BLaER1 (cell line): ENCODE data around the gene SFT2D3.

ENCODE experiments used
- H3K27ac ChIP-seq: shearing (Covaris generic); formaldehyde crosslinking; 2 replicates; pipeline ENCODE4 v1.8.1; 2022
- H3K27me3 ChIP-seq: shearing (Covaris generic); formaldehyde crosslinking; 2 replicates; pipeline ENCODE4 v1.8.1; 2022
- H3K36me3 ChIP-seq: shearing (Covaris generic); formaldehyde crosslinking; 2 replicates; pipeline ENCODE4 v1.8.1; 2022
- H3K4me1 ChIP-seq: shearing (Covaris generic); formaldehyde crosslinking; 2 replicates; pipeline ENCODE4 v1.8.1; 2022
- H3K4me2 ChIP-seq: shearing (Covaris generic); formaldehyde crosslinking; 2 replicates; pipeline ENCODE4 v1.8.1; 2022
- H3K4me3 ChIP-seq: shearing (Covaris generic); formaldehyde crosslinking; 2 replicates; pipeline ENCODE4 v1.8.1; 2022
- H3K9ac ChIP-seq: shearing (Covaris generic); formaldehyde crosslinking; 2 replicates; pipeline ENCODE4 v1.8.1; 2022
- H3K9me3 ChIP-seq: shearing (Covaris generic); formaldehyde crosslinking; 2 replicates; pipeline ENCODE4 v1.8.1; 2022
- H4K20me1 ChIP-seq: shearing (Covaris generic); formaldehyde crosslinking; 2 replicates; pipeline ENCODE4 v1.8.1; 2022
- Cebpa-rat ChIP-seq: shearing (Covaris generic); IDR thresholded peaks from 2 replicates; pipeline ENCODE4 v1.8.1; 2022

SFT2D3 gene

DNA sequence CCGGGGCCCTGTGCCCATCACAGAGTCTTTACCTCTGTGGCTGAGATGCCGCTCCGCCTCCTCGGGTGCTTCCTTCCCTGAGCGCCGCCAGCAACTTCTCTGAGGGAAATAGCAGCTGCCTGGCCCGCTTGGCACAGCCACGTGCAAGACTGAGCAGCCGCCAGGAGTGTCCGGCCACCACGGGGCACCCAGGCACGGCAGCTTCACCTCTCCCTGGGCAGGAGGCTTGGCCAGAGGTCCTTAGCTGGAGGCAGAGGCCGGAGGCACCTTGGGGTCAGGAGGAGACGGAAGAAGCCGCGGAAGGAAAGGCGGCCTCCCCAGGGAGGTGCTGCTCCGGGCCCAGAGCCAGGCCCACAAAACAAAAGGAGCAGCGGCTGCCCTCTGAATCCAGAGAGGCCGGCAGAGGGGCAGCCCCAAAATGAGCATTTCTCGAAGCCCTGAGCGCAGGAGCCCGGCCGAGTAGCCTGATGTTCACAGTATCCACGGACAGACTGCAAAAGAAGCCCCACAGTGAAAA is 20.0 kb upstream of the SFT2D3 start:
- no peaks in the 10 kb centered on the region for H3K9me3 ChIP-seq
- H4K20me1 ChIP-seq: peaks cover 11% of the 10 kb centered on the region
- H3K36me3 ChIP-seq: no peaks in the 10 kb centered on the region
- H3K27me3 ChIP-seq: peaks cover 28% of the 10 kb centered on the region
- peaks cover 61% of the 10 kb centered on the region for H3K4me1 ChIP-seq
- peak overlapping the region; percentile 97 for H3K4me2 ChIP-seq
- TF ChIP-seq Cebpa-rat: no peak
- peak overlapping the region; percentile 59 for H3K4me3 ChIP-seq
- peak overlapping the region; percentile 74 for H3K9ac ChIP-seq
- peak overlapping the region; percentile 87 for H3K27ac ChIP-seq

DNA sequence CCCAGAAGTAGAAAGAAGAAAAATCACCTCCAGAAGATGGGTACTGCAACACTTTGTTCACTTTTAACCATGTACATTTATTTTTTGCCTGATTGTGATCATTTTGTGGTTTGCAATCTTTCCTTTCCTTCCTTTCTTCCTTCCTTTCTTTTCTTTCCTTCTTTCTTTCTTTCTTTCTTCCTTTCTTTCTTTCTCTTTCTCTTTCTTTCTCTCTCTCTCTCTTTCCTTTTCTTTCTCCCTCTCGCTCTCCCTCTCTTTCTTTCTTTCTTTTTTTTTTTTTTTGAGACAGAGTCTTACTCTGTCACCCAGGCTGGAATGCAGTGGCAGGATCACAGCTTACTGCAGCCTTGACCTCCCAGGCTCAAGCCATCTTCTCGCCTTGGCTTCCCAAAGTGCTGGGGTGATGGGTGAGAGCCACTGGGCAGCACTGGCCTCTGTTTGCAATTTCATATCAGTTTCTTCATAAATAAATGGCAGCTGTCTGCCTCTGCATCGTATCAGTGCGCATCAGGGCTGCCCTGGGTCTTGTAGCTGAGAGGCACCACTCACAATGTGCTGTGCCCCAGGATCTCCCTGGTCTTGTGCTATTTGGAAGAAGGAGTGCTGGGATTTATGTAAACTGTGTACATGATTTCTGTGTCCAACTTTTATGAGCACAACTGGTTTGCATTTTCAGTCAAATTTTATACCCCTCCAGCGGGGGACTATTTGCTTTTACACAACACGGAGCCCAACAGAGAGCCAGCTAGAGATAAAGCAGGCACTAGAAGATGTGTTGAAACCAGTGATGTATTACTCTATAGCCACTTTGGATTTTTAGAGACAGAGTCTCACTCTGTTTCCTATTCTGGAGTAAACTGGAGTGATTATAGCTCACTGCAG is 19.1 kb upstream of the SFT2D3 start:
- peaks cover 61% of the 10 kb centered on the region for H3K4me1 ChIP-seq
- peaks cover 19% of the 10 kb centered on the region for H3K27me3 ChIP-seq
- peaks cover 2% of the 10 kb centered on the region; the same call in 1 of the 2 replicates for H4K20me1 ChIP-seq
- no peaks in the 10 kb centered on the region for H3K36me3 ChIP-seq
- H3K4me3 ChIP-seq: 0 out of 2 replicates have a peak overlapping the region, but pooled peaks have one; percentile 59
- H3K27ac ChIP-seq: peak overlapping the region; percentile 87
- peak overlapping the region; percentile 97 for H3K4me2 ChIP-seq
- H3K9me3 ChIP-seq: 0 out of 2 replicates have a peak, but pooled peaks cover under 1% of the 10 kb centered on the region
- peak overlapping the region; percentile 74 for H3K9ac ChIP-seq
- no peak for TF ChIP-seq Cebpa-rat

DNA sequence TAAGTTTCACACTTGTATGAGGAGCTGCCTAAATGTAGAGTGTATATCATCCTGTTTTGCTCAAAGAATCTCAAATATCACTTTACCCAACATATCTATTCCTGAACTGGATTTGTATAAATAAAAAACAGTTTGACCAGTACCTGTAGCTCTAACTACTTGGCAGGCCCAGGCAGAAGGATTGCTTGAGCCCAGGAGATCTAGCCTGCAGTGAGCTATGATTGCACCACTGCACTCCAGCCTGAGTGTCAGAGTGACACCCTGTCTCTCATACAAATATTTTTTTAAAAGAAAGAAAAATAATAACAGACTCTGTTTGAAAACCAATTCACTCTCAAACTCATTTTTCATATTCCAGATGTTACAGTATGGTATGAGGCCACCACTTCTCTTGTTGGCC is 18.2 kb upstream of the SFT2D3 start:
- no peak for TF ChIP-seq Cebpa-rat
- Histone ChIP-seq H3K4me1 (peaks cover 61% of the 10 kb centered on the region), H3K36me3 (no peaks in the 10 kb centered on the region), H3K9me3 (peaks cover 8% of the 10 kb centered on the region), H3K27me3 (peaks cover 11% of the 10 kb centered on the region), H3K4me3 (no peak overlapping the region), H4K20me1 (no peaks in the 10 kb centered on the region), H3K9ac (0 out of 2 replicates have a peak overlapping the region, but pooled peaks have one; percentile 28), H3K4me2 (peak overlapping the region; percentile 97), H3K27ac (0 out of 2 replicates have a peak overlapping the region, but pooled peaks have one; percentile 23)

GRCh38 chr2:127683757-127684156 is 17.5 kb upstream of the SFT2D3 start:
- no peaks in the 10 kb centered on the region for H4K20me1 ChIP-seq
- H3K4me1 ChIP-seq: peaks cover 54% of the 10 kb centered on the region
- H3K4me2 ChIP-seq: peak overlapping the region; percentile 19; the same call in 1 of the 2 replicates
- TF ChIP-seq Cebpa-rat: no peak
- peaks cover 4% of the 10 kb centered on the region; the same call in 1 of the 2 replicates for H3K27me3 ChIP-seq
- H3K9me3 ChIP-seq: peaks cover 16% of the 10 kb centered on the region
- H3K27ac ChIP-seq: no peak overlapping the region
- H3K4me3 ChIP-seq: no peak overlapping the region
- no peaks in the 10 kb centered on the region for H3K36me3 ChIP-seq
- no peak overlapping the region for H3K9ac ChIP-seq

DNA sequence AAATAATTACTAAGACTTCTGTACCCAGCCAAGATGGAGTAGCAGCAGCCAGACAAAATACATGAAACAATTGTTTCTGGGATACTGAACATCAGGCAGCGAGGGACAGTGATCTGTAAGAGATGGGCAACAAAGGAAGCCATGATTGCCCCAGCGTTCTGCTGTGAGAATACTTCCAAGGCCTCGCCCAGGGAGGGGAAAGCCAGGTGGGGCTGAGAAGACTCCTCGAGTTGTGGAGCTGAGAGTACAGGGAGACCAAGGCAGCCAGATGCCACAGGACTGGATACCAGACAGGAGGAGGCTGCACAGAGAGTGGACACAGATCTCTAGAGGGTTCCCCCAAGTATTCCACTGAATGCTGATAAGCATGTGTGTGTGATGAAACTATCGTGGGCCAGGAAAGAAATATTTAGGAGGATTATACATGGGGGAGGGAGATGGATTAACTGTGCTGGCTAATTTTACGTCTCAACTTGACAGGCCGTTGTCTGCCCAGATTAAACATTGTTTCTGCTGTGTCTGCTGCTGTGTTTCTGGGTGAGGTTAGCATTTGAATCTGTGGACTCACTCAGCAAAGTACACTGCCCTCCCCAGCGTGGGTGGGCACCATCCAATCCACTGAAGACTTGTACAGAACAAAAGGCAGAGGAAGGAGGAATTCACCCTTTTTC is 15.8 kb upstream of the SFT2D3 start:
- no peak overlapping the region for H3K27ac ChIP-seq
- H3K4me3 ChIP-seq: no peak overlapping the region
- no peaks in the 10 kb centered on the region for H4K20me1 ChIP-seq
- H3K4me1 ChIP-seq: peaks cover 36% of the 10 kb centered on the region
- peaks cover 4% of the 10 kb centered on the region; the same call in 1 of the 2 replicates for H3K36me3 ChIP-seq
- H3K9me3 ChIP-seq: peaks cover 33% of the 10 kb centered on the region
- no peak overlapping the region for H3K9ac ChIP-seq
- TF ChIP-seq Cebpa-rat: no peak
- H3K4me2 ChIP-seq: no peak overlapping the region
- H3K27me3 ChIP-seq: no peaks in the 10 kb centered on the region

DNA sequence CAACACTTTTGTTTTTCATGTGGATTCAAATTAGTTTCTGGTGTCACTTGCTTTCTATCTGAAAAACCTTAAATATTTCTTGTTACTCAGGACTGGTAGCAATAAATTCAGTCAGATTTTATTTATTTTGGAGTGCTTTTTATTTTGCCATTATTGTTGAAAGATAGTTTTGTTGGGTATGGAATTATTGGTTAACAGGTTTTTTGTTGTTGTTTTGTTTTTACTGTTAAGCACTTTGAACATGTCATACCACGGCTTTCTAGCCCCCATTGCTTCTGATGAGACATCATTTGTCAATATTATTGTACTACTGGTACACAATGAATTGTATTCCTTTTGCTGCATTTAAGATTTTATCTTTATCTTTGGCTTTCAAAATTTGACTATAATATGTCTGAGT is 12.9 kb upstream of the SFT2D3 start:
- Histone ChIP-seq H3K36me3 (peaks cover 8% of the 10 kb centered on the region; the same call in 1 of the 2 replicates), H3K4me2 (no peak overlapping the region), H3K27me3 (no peaks in the 10 kb centered on the region), H3K4me1 (peaks cover 8% of the 10 kb centered on the region), H3K27ac (no peak overlapping the region), H3K9ac (no peak overlapping the region), H3K9me3 (peaks cover 49% of the 10 kb centered on the region), H3K4me3 (no peak overlapping the region), H4K20me1 (no peaks in the 10 kb centered on the region)
- no peak for TF ChIP-seq Cebpa-rat

GRCh38 chr2:127690696-127691095 is 10.6 kb upstream of the SFT2D3 start:
- H3K27ac ChIP-seq: no peak overlapping the region
- TF ChIP-seq Cebpa-rat: no peak
- H3K36me3 ChIP-seq: peaks cover 8% of the 10 kb centered on the region; the same call in 1 of the 2 replicates
- H3K9me3 ChIP-seq: peaks cover 49% of the 10 kb centered on the region
- H3K27me3 ChIP-seq: no peaks in the 10 kb centered on the region
- no peaks in the 10 kb centered on the region for H4K20me1 ChIP-seq
- no peak overlapping the region for H3K4me2 ChIP-seq
- H3K4me1 ChIP-seq: no peaks in the 10 kb centered on the region
- H3K9ac ChIP-seq: no peak overlapping the region
- no peak overlapping the region for H3K4me3 ChIP-seq

DNA sequence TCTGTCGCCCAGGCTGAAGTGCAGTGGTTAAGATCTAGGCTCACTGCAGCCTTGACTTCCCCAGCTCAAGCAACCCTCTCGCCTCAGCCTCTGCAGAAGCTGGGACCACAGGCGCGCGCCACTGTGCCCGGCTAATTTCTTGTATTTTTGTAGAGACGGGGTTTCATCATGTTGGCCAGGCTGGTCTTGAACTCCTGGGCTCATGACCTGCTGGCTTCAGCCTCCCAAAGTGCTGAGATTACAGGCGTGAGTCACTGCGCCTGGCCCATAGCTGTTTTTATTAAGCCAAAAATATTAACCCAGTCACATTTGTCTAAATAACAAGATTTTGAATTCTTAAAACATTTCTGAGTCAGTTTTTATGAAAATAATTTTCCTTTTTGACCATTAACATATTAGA is 6.3 kb upstream of the SFT2D3 start:
- no peaks in the 10 kb centered on the region for H3K4me1 ChIP-seq
- H3K36me3 ChIP-seq: peaks cover 8% of the 10 kb centered on the region; the same call in 1 of the 2 replicates
- no peak overlapping the region for H3K4me3 ChIP-seq
- no peaks in the 10 kb centered on the region for H3K27me3 ChIP-seq
- no peak overlapping the region for H3K27ac ChIP-seq
- H3K9ac ChIP-seq: no peak overlapping the region
- H4K20me1 ChIP-seq: no peaks in the 10 kb centered on the region
- no peak overlapping the region for H3K4me2 ChIP-seq
- peaks cover 21% of the 10 kb centered on the region for H3K9me3 ChIP-seq
- TF ChIP-seq Cebpa-rat: no peak

DNA sequence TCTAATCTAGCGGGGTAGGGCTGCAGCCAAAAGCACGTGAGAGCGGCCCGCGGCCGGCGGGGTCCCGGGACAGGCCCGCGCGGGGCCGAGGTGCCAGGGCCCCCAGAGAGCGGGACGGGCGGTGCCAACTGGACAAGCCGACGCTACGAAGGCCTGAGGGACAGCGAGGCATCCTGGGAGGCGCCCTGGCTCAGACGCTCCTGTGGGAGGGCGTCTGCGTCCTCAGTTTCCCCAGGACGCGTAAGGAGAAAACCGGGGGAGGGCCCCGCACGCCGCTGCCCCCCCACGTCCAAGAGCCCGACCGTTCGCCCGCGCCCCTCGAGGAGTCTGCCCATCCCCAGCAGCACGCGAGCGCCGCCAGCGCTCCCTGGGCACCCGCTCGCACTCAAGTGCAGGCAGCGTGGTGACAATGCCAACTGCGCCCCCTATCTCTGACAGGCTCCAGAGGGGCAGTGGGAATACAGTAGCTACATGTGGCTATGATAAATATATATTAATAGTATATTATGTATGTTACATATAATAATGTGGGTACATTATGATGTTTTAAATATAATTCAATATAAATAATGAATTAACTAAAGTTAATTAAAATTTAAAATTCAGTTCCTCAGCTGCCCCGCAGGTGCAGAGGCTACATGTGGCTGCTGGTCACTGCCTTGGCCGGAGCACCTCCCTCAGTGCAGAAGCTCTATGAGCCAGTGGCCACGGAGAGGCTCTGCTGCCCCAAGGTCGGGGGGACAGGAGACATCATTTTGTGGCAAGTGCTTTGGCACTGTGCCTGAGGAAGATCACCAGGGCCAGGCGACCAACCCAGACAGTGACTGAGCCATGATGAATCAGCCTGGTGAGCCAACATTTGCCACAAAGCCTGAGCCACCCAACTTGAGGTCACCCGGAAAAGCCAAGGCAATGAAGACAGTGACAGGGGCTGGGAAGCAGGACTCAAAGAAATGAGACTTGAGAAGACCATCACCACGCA is 5.5 kb upstream of the SFT2D3 start:
- Histone ChIP-seq H3K4me2 (no peak overlapping the region), H3K4me3 (no peak overlapping the region), H3K27ac (no peak overlapping the region)

More for the DNA sequence above, 5.5 kb upstream of the SFT2D3 start:
- Histone ChIP-seq H4K20me1 (no peaks in the 10 kb centered on the region), H3K9me3 (peaks cover 13% of the 10 kb centered on the region), H3K36me3 (peaks cover under 1% of the 10 kb centered on the region; the same call in 1 of the 2 replicates), H3K4me1 (peaks cover 6% of the 10 kb centered on the region), H3K9ac (no peak overlapping the region), H3K27me3 (no peaks in the 10 kb centered on the region)
- TF ChIP-seq Cebpa-rat: no peak
